NT2/D1 (cell line): ENCODE data around the gene CLTA.
"Not testable (repeated sequence)": the region's sequence is repeated elsewhere in the genome, so short reads cannot be mapped to it uniquely, and the experiment has no call there.

Experiments used
- SUZ12 ChIP-seq: IDR thresholded peaks from 2 replicates; pipeline ENCODE4 v1.6.1; 2011; ENCODE audit not compliant: insufficient read length, insufficient read depth; ENCODE audit errors: extremely low read depth
- YY1 ChIP-seq: IDR thresholded peaks from 2 replicates; pipeline ENCODE4 v1.6.1; 2011; ENCODE audit not compliant: insufficient read length, insufficient read depth
- ZNF274 ChIP-seq: IDR thresholded peaks from 2 replicates; pipeline ENCODE4 v1.6.1; 2011; ENCODE audit warnings: mild to moderate bottlenecking, low read depth, low read length

DNA sequence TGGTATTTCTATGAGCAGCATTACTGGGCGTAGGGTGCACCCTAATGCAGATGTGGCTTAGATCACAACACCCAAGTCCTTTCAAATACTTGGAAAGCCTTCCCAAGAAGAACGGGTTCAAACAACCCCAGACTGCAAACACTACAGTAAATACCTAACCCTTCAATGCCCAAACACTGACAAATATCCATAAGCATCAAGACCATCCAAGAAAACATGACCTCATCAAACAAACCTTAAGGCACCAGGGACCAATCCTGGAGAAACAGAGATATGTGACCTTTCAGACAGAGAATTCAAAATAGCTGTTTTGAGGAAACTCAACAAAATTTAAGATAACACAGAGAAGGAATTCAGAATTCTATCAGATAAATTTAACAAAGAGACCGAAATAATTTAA is 15.5 kb upstream of the CLTA start:
- TF ChIP-seq YY1, ZNF274, SUZ12: not testable (repeated sequence)
